ENCODE measurements around the gene TTC13.
A peak's percentile ranks its signal among the peaks of the same experiment; 100 is the strongest.

Gene TTC13

DNA sequence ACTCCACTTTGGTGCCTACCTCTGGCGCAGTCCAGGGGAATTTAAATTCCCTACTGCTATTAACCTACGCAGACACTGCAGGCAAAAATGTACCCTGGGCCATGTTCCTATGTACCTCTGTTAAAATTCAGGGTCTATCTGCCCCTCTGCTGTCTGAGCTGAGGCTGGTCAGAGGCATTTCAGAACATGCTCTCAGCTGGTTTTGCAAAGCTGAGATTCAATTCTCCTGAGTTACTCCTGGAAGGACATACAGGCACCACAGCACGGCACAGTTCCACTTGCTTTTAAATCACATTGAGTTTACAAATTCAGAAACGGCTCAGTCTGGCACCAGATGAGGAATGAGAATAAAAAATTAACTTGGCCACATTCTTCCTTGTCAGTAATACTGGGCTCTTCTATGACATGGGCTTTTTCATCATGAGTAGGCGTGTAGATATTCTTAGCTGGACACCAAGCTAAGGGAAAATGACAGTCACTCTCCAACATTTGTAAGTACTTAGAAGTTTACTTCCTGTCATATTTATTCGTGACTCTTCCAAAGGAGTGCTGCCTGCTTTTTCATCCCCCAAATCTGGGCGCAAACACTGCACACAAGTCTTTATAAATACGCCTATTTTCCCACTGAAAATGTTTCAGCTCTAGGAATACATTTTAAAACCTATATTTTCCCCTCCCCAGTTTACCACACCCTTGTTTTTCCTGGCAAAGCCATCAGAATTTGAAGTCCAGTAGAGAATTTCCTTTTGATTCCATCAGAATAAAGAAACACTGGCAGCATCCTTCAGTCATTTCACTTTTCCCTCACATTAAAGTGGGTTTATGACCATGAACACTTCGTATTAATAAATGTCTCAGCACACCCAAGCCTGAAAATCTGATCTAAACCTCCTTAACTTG lies 112.2 kb downstream of the TTC13 start:
- TF ChIP-seq, protein P1, sequence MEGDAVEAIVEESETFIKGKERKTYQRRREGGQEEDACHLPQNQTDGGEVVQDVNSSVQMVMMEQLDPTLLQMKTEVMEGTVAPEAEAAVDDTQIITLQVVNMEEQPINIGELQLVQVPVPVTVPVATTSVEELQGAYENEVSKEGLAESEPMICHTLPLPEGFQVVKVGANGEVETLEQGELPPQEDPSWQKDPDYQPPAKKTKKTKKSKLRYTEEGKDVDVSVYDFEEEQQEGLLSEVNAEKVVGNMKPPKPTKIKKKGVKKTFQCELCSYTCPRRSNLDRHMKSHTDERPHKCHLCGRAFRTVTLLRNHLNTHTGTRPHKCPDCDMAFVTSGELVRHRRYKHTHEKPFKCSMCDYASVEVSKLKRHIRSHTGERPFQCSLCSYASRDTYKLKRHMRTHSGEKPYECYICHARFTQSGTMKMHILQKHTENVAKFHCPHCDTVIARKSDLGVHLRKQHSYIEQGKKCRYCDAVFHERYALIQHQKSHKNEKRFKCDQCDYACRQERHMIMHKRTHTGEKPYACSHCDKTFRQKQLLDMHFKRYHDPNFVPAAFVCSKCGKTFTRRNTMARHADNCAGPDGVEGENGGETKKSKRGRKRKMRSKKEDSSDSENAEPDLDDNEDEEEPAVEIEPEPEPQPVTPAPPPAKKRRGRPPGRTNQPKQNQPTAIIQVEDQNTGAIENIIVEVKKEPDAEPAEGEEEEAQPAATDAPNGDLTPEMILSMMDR (IDR thresholded peaks at IDR 0.05): no peak

DNA sequence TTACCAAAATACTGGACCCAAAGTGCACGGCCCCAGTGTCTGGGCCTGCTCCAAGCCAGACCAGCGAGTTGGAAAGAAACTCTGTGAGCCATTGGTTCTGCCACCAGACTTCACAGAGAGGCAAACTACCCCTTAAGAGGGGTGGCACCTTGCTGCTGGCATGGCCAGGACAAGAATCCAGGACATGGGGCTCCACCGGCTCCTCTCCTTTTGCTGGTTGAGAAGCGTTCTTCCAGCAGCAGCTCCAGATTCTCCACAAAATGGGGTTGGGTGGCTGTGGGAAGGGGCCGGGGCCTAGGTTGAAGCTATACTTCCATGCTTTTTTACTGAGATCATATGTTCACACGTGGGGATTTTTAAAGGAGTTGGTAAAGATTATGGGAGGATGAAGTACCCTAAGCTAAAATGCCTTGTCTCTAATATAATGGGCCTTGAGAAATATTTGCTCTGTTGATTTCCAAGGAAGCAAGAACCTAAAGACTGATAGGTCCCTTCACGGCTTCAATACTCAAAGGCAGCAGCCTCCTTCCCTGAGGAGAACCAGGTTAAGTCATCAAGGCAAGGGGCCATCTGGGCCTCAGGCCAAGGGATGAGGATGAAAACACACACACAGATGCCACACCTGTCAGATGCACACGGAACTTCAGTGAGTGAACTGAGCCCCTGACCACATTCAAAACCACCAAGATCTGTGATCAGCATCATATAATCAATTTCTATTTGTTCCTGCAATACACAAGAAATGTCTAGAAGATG lies 113.4 kb downstream of the TTC13 start:
- TF ChIP-seq, protein P1 (IDR thresholded peaks at IDR 0.05): no peak

DNA sequence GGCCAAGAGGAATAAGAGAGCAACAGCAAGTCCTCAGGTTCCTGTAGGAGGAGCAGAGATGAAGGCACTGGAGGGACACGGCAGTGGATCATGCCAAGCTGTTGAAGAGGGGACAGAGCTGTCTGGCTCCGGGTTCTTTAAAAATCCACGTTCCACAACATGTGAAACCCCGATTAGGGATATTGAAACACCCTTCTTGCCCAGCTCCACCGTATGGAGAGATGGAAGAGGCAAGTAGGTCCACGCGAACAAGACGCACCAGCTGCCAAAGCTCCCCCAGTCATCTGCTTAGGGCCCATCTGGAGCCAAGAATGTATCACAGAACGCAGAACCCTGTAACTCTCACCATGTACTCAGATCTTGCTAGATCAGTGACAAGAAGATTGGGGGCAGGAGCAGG lies 114.2 kb downstream of the TTC13 start:
- TF ChIP-seq, protein P1 (IDR thresholded peaks at IDR 0.05): no peak

DNA sequence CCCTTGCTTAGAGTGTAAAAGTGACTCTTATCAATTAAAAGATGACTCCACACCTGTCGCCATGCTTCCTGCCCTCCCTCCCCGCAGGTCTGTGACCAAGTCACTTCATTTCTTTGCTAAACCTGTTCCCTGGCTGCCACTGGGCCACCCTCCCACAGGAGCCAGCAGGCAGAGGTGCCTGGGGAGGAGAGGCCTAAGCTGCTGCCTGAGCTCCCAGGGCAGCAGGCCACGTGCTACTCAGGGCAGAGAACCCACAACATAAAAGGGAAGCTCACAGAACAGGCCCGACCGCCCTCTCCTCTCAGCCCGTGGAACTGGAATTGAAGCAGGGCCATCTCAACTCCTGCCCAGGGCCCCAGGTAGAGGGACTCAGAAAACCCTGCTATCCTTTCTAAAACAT lies 115.2 kb downstream of the TTC13 start:
- TF ChIP-seq, protein P1 (IDR thresholded peaks at IDR 0.05): no peak

DNA sequence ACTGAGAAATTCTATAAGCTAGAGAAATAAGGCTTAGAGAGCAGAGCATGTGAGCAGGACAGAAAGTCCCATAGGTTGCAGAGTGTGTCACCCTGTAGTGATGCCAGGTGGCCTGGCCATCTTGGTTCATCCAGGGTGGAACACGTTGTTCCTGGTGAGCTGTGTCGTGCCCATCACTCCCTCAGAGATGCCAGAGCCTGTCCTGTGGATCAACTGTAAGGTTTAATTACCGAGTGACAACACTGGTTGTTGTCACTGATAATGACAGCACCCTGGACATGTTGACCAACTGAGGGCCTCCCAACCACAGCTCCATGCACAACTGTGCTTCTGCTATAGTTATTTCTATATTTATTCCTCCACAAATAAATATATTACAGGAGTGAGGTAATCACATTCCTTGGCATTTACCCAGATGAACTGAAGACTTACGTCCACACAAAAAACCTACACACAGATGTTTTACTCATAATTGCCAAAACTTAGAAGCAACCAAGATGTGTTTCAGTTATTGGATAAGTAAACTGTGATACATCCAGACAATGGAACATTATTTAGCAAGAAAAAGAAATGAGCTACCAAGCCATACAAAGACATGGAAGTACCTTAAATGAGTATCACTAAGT lies 116.6 kb downstream of the TTC13 start:
- TF ChIP-seq, protein P1 (IDR thresholded peaks at IDR 0.05): no peak

DNA sequence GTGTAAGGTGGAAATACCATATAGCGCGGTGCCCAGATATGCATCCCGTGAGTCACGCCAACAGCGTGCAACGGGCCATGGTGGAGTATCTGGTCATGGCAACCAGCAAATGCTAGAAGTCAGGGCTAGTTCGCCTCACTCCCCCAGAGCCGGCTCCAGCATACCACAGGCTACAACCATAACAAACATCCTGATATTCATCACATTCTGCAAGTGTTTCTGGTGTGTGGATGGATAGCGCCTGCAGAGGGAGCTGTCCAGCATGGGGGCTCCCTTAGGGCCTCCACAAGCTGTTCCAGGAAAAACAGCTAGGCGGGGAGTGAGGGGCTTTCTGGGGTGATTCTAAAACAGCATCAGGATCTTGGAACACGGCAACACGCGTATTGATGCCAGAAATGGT lies 117.2 kb downstream of the TTC13 start:
- TF ChIP-seq, protein P1 (IDR thresholded peaks at IDR 0.05): 0 out of 2 replicates have a peak, but pooled peaks have one; percentile 8

DNA sequence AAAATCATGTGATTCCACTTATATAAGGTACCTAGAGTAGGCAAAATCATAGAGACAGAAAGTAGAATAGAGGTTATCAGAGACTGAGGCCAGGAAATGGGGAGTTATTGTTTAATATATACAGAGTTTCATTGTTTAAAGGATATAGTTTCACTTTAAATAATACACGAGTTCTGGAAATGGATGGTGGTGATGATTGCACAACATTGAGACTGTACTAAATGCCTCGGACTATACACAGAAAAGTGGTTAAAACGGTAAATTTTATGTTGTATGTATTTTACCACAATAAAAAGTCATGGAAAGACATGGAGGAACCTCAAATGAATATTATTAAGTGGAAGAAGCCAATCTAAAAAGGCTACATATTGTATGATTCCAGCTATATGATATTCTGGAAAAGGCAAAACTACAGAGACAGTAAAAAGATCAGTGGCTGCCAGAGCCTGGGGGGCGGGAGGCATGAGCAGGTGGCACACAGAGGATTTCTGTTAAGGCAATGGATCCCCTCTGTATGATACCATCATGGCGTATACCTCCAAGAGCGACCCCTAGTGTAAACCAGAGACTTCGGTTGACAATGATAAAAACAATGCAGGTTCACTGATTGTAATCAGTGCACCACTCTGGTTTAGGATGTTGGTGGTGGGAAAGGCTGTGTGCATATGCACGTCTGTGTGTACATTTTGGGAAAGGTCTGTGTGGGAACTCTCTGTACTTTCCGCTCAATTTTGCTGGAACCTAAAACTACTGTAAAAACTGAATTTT lies 117.9 kb downstream of the TTC13 start:
- TF ChIP-seq, protein P1 (IDR thresholded peaks at IDR 0.05): no peak
